ENCODE data around the gene ITIH4.

Gene ITIH4

GRCh38 chr3:52829906-52830463 lies 487 bp downstream of the ITIH4 start:
- no peak for FAIRE-seq

GRCh38 chr3:52829482-52829881 lies 990 bp downstream of the ITIH4 start:
- no peak for FAIRE-seq

GRCh38 chr3:52827866-52828376 lies 2.6 kb downstream of the ITIH4 start:
- FAIRE-seq, result no peak

- FAIRE-seq, result no peak
Measured at GRCh38 chr3:52827441-52827840, 3.0 kb downstream of the ITIH4 start.

- FAIRE-seq, result no peak
Measured at GRCh38 chr3:52824037-52824436, 6.4 kb downstream of the ITIH4 start.

- FAIRE-seq, result no peak
Measured at GRCh38 chr3:52822363-52822762, 8.1 kb downstream of the ITIH4 start.

- FAIRE-seq, result no peak
Measured at GRCh38 chr3:52820736-52821135, 9.7 kb downstream of the ITIH4 start.

- no peak for FAIRE-seq
Measured at GRCh38 chr3:52819936-52820335, 10.5 kb downstream of the ITIH4 start.

- no peak for FAIRE-seq
Measured at GRCh38 chr3:52817860-52818259, 12.6 kb downstream of the ITIH4 start.

- FAIRE-seq, result no peak
Measured at GRCh38 chr3:52817221-52817620, 13.3 kb downstream of the ITIH4 start.

- FAIRE-seq, result no peak
Measured at GRCh38 chr3:52816654-52817053, 13.8 kb downstream of the ITIH4 start.

- no peak for FAIRE-seq
Measured at GRCh38 chr3:52816199-52816598, 14.3 kb downstream of the ITIH4 start.

GRCh38 chr3:52813810-52814209 lies 16.7 kb downstream of the ITIH4 start:
- no peak for FAIRE-seq

- FAIRE-seq, result no peak
Measured at GRCh38 chr3:52811452-52812011, 18.9 kb downstream of the ITIH4 start.

GRCh38 chr3:52810923-52811322 lies 19.5 kb downstream of the ITIH4 start:
- FAIRE-seq, result no peak

- no peak for FAIRE-seq
Measured at GRCh38 chr3:52809662-52810377, 20.7 kb downstream of the ITIH4 start.

GRCh38 chr3:52809149-52809548 lies 21.3 kb downstream of the ITIH4 start:
- FAIRE-seq, result no peak

GRCh38 chr3:52805270-52806039 lies 25.0 kb downstream of the ITIH4 start:
- no peak for FAIRE-seq

- FAIRE-seq, result no peak
Measured at GRCh38 chr3:52801839-52802238, 28.6 kb downstream of the ITIH4 start.

GRCh38 chr3:52800079-52800478 lies 30.4 kb downstream of the ITIH4 start:
- no peak for FAIRE-seq

GRCh38 chr3:52798978-52799476 lies 31.4 kb downstream of the ITIH4 start:
- no peak for FAIRE-seq

- FAIRE-seq, result no peak
Measured at GRCh38 chr3:52798376-52798977, 32.0 kb downstream of the ITIH4 start.

- no peak for FAIRE-seq
Measured at GRCh38 chr3:52796411-52796810, 34.1 kb downstream of the ITIH4 start.

Measured in colon (tissue), 2 donors.